HUES48 (cell line): ENCODE data around the gene LYVE1.

ENCODE experiments used
- H3K27ac ChIP-seq: one replicate; pipeline ENCODE4 v1.7.0; 2013; ENCODE audit warnings: low read depth, low read length, inconsistent platforms
- H3K27me3 ChIP-seq: 2 replicates; pipeline ENCODE4 v1.6.1; 2013; ENCODE audit warnings: mild to moderate bottlenecking, low read length; ENCODE audit not compliant: control insufficient read depth, insufficient read depth
- H3K36me3 ChIP-seq: 2 replicates; pipeline ENCODE4 v1.6.1; 2013; ENCODE audit warnings: low read length; ENCODE audit not compliant: control insufficient read depth, insufficient read depth
- H3K4me1 ChIP-seq: 2 replicates; pipeline ENCODE4 v1.6.1; 2013; ENCODE audit warnings: mild to moderate bottlenecking, low read length; ENCODE audit not compliant: control insufficient read depth, insufficient read depth
- H3K4me3 ChIP-seq: 2 replicates; pipeline ENCODE4 v1.5.1; 2013; ENCODE audit warnings: mild to moderate bottlenecking, low read depth, low read length
- H3K9ac ChIP-seq: 2 replicates; pipeline ENCODE4 v1.6.1; 2013; ENCODE audit warnings: mild to moderate bottlenecking, low read depth, low read length, moderate library complexity
- H3K9me3 ChIP-seq: 2 replicates; pipeline ENCODE4 v1.6.1; 2013; ENCODE audit warnings: low read length; ENCODE audit not compliant: control insufficient read depth, insufficient read depth

Gene LYVE1

GRCh38 chr11:10573556-10573955, 5.1 kb upstream of the LYVE1 start:
- no peak overlapping the region for H3K9ac ChIP-seq
- no peak overlapping the region for H3K27ac ChIP-seq
- no peak overlapping the region for H3K4me3 ChIP-seq
- no peaks in the 10 kb centered on the region for H3K9me3 ChIP-seq
- no peaks in the 10 kb centered on the region for H3K36me3 ChIP-seq
- no peaks in the 10 kb centered on the region for H3K27me3 ChIP-seq
- H3K4me1 ChIP-seq = peaks cover 14% of the 10 kb centered on the region

- Histone ChIP-seq H3K9ac (no peak overlapping the region), H3K9me3 (no peaks in the 10 kb centered on the region), H3K36me3 (no peaks in the 10 kb centered on the region), H3K27ac (no peak overlapping the region), H3K27me3 (no peaks in the 10 kb centered on the region), H3K4me3 (no peak overlapping the region), H3K4me1 (peaks cover 18% of the 10 kb centered on the region)
These were observed 4.6 kb upstream of the LYVE1 start for GRCh38 chr11:10573028-10573427.

- H3K4me1 ChIP-seq = peaks cover 18% of the 10 kb centered on the region
- no peak overlapping the region for H3K9ac ChIP-seq
- no peaks in the 10 kb centered on the region for H3K27me3 ChIP-seq
- no peak overlapping the region for H3K27ac ChIP-seq
- no peaks in the 10 kb centered on the region for H3K9me3 ChIP-seq
- H3K4me3 ChIP-seq = no peak overlapping the region
- no peaks in the 10 kb centered on the region for H3K36me3 ChIP-seq
These were observed 4.1 kb upstream of the LYVE1 start for GRCh38 chr11:10572533-10572932.

DNA sequence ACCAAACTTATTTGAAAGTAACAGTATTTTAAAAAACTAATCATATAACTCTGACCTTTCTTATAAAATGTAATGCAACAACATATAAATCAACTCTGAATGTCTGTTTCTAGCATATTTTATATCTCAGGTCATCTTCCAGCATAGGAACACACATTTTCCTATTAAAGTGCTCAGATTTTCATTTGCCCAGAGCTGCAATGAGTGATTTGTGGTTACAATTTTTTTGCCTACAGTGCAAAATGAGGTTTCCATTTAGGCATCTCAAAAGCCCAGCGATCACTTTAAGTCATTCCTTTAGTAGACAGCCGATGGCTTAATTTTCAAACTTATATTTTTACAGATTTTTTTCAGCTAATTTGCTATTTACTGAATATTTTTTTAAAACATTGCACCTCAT, 1.0 kb downstream of the LYVE1 start:
- H3K4me1 ChIP-seq = peaks cover 18% of the 10 kb centered on the region
- H3K9ac ChIP-seq = no peak overlapping the region
- H3K36me3 ChIP-seq = no peaks in the 10 kb centered on the region
- no peak overlapping the region for H3K27ac ChIP-seq
- no peak overlapping the region for H3K4me3 ChIP-seq
- no peaks in the 10 kb centered on the region for H3K9me3 ChIP-seq
- H3K27me3 ChIP-seq = no peaks in the 10 kb centered on the region

GRCh38 chr11:10566257-10566957, 2.1 kb downstream of the LYVE1 start:
- Histone ChIP-seq H3K27ac (no peak overlapping the region), H3K36me3 (no peaks in the 10 kb centered on the region), H3K4me3 (no peak overlapping the region), H3K27me3 (no peaks in the 10 kb centered on the region), H3K9me3 (no peaks in the 10 kb centered on the region), H3K9ac (no peak overlapping the region), H3K4me1 (peaks cover 18% of the 10 kb centered on the region)

GRCh38 chr11:10565493-10565892, 3.0 kb downstream of the LYVE1 start:
- Histone ChIP-seq H3K9ac (no peak overlapping the region), H3K36me3 (no peaks in the 10 kb centered on the region), H3K27me3 (no peaks in the 10 kb centered on the region), H3K4me3 (no peak overlapping the region), H3K27ac (no peak overlapping the region), H3K4me1 (peaks cover 18% of the 10 kb centered on the region), H3K9me3 (no peaks in the 10 kb centered on the region)

DNA sequence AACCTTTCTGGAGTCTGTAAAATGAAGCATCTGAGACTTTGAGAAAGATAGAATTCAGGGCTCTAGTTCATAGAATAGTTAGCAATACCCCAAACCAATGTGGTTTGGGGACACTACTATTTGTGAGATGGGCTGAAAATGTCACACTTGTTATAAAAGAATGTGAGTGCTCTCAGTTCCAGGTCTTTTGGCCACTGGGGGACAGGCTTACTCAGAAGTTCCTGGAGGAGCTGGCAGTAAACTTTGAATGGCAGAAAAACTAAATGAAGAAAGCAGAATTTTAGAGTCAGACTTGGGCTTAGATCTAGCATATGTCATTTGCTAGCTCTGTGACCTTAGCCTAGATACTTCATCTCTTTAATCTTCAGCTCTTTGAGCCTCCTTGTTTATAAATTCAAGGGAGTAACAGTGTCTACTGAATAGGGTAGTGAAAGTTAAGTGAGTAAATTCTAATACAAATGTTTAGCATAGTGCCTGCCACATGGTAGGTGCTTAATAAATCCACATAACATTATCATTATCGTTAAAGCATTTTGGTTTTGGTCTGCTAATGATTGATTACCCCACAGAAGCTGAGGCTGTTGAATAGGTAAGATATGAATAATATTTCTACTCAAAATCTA, 3.7 kb downstream of the LYVE1 start:
- Histone ChIP-seq H3K27me3 (no peaks in the 10 kb centered on the region), H3K9ac (no peak overlapping the region), H3K36me3 (no peaks in the 10 kb centered on the region), H3K9me3 (no peaks in the 10 kb centered on the region), H3K27ac (no peak overlapping the region), H3K4me1 (peaks cover 16% of the 10 kb centered on the region), H3K4me3 (no peak overlapping the region)

DNA sequence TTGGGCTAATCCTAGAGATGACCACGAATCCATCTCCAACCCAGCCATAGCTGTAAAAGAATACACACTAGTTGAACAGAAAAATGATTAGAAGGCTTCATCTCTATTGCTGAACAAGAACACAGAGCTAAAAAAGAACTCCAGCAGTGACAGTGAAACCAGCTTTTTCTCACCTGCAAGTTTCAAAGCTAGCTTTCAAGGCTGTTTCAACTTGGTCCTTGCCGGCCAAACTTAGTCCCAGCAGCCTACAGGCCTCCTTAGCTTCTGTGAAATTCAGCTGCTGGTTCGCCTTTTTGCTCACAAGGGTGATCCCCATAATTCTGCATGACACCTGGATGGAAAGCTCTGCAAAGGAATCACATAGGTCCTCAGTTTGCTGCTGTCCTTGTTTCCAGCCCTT, 4.4 kb downstream of the LYVE1 start:
- peaks cover 9% of the 10 kb centered on the region for H3K4me1 ChIP-seq
- no peaks in the 10 kb centered on the region for H3K36me3 ChIP-seq
- H3K27ac ChIP-seq = no peak overlapping the region

DNA sequence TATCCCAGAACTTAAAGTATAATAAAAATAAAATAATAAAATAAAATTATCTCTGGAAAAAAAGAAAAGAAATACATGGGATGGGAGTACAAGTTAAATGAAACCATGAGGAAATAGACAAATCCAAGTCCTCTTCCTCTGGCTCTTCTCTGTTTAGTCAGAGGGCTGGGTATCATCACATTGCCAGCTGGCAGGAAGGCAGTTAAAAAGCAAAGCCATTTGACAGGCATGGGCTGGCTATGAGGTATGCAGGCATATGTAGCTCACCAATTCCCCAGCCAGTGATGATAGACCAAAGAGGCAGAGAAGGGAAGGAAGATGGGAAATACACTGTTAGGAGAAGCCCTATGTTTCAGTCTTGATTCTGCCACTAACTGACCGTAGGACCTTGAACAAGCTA, 6.5 kb downstream of the LYVE1 start:
- no peaks in the 10 kb centered on the region for H3K9me3 ChIP-seq
- H3K27ac ChIP-seq = no peak overlapping the region
- no peaks in the 10 kb centered on the region for H3K27me3 ChIP-seq
- H3K4me1 ChIP-seq = no peaks in the 10 kb centered on the region
- H3K36me3 ChIP-seq = no peaks in the 10 kb centered on the region
- no peak overlapping the region for H3K4me3 ChIP-seq
- no peak overlapping the region for H3K9ac ChIP-seq

More for the DNA sequence above, 4.4 kb downstream of the LYVE1 start:
- no peak overlapping the region for H3K9ac ChIP-seq
- H3K4me3 ChIP-seq = no peak overlapping the region
- no peaks in the 10 kb centered on the region for H3K9me3 ChIP-seq
- no peaks in the 10 kb centered on the region for H3K27me3 ChIP-seq

DNA sequence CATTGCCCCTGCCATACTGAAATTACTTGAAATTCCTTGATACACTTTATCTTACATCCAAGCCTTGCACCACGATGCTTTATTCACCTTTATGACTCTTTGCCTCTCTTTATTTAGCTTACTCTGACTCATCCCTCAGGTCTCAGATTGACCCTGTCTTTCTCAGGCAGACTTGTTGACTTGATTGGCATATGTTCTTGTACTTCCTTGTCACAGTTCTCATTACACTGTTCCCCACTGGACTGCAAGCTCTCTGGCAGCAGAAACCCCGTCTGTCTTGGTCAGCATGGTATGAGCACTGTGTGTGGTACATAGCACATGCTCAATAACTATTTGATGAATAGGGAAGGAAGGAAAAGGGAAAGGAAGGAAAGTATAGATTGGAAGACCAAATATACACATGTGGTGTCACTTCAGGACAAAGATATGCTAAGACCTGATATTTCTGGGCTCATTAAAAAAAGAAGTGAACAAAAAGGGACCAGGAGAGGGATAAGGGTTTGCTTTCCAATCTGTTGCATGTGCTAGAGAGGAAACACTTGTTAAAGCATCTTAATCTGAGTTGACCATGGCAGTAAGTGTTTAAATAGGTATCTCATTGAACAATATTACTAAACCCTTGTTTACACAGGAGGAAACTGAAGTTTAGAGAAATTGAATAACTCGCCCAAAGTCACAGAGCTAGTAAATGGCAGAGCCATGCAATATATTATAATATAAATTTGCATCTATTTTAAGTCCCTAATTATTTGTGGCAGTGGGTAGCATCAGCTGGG, 7.2 kb downstream of the LYVE1 start:
- no peak overlapping the region for H3K4me3 ChIP-seq
- no peak overlapping the region for H3K9ac ChIP-seq

DNA sequence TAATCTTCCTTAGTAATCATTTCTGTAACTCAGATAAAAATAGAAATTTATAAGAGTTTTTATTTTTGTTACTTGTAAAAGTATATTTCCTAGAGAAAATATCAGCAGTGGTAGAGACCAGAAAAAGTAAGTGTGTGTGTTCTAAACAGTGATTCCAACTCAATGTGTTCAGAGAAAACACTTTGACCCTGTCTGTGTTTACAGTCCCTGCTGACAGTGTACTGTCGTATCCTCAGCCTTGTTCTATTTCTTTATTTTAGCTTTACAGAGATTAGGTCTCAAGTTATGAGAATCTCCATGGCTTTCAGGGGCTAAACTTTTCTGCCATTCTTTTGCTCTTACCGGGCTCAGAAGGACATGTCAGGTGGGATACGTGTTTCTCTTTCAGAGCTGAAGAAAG, 10.2 kb downstream of the LYVE1 start:
- Histone ChIP-seq H3K27me3 (no peaks in the 10 kb centered on the region), H3K9ac (no peak overlapping the region), H3K27ac (no peak overlapping the region), H3K9me3 (no peaks in the 10 kb centered on the region), H3K36me3 (no peaks in the 10 kb centered on the region), H3K4me3 (no peak overlapping the region), H3K4me1 (peaks cover 5% of the 10 kb centered on the region; the same call in 1 of the 2 replicates)

More for the DNA sequence above, 7.2 kb downstream of the LYVE1 start:
- no peaks in the 10 kb centered on the region for H3K36me3 ChIP-seq
- no peaks in the 10 kb centered on the region for H3K27me3 ChIP-seq
- H3K4me1 ChIP-seq = 0 out of 2 replicates have a peak, but pooled peaks cover 2% of the 10 kb centered on the region
- no peaks in the 10 kb centered on the region for H3K9me3 ChIP-seq
- no peak overlapping the region for H3K27ac ChIP-seq
